ENCODE results near the gene FRMPD2. TPM values are rescaled to one million over a fixed set of nuclear protein-coding genes. Genes with fewer than 3 reads are reported as not detected.

The FRMPD2 gene
- total RNA-seq, 1 experiment from 2014 or later: not detected

GRCh38 chr10:48288661-48289060 lies 14.2 kb upstream of the FRMPD2 start:
- Mint-ChIP-seq H3K4me1 (ENCODE audit: low read depth, unreplicated experiment) (peaks cover 11% of the 10 kb centered on the region), H3K27ac (ENCODE audit: unreplicated experiment) (no peak overlapping the region), H3K9me3 (ENCODE audit: unreplicated experiment) (peaks cover 23% of the 10 kb centered on the region), H3K4me3 (ENCODE audit: unreplicated experiment) (no peak overlapping the region), H3K27me3 (ENCODE audit: insufficient read depth, unreplicated experiment) (peaks cover 11% of the 10 kb centered on the region), H3K36me3 (ENCODE audit: insufficient read depth, unreplicated experiment) (no peaks in the 10 kb centered on the region)
- H3K36me3 ChIP-seq (ENCODE audit: control insufficient read depth, insufficient read depth, low read length): no peaks in the 10 kb centered on the region
- no peaks in the 10 kb centered on the region; the same call in 1 of the 2 replicates for H3K27me3 ChIP-seq (replicated peaks; ENCODE audit: control insufficient read depth, insufficient read depth, low read length)
- no peaks in the 10 kb centered on the region for H3K4me1 ChIP-seq
- TF ChIP-seq CTCF (IDR thresholded peaks at IDR 0.05; ENCODE audit: insufficient read depth in 1 of 2, low read depth in 1 of 2, low read length in 1 of 2, severe bottlenecking in 1 of 2, unreplicated experiment in 1 of 2): no peak
- H3K9me3 ChIP-seq: peaks cover 5% of the 10 kb centered on the region; the same call in 1 of the 2 replicates
- POLR2A ChIA-PET: no interaction called here
- BruUV-seq (replicated peaks): no TSS peak
- intact Hi-C loops (cut with micrococcal nuclease; ENCODE audit: unreplicated experiment): loop anchor here (1.0 to 5.0 kb wide), 3 partner anchors 18 to 91 kb away; partner anchors contain the start of gene MAPK8
- no peak for DNase-seq
- no peak overlapping the region for H3K4me3 ChIP-seq (ENCODE audit: low read depth, low read length)
- CTCF ChIA-PET: no interaction called here

- peaks cover 11% of the 10 kb centered on the region for H3K4me1 Mint-ChIP-seq (ENCODE audit: low read depth, unreplicated experiment)
- Histone ChIP-seq H3K4me1 (no peaks in the 10 kb centered on the region), H3K27me3 (replicated peaks; ENCODE audit: control insufficient read depth, insufficient read depth, low read length) (no peaks in the 10 kb centered on the region; the same call in 1 of the 2 replicates), H3K4me3 (ENCODE audit: low read depth, low read length) (no peak overlapping the region), H3K9me3 (peaks cover 5% of the 10 kb centered on the region; the same call in 1 of the 2 replicates), H3K36me3 (ENCODE audit: control insufficient read depth, insufficient read depth, low read length) (no peaks in the 10 kb centered on the region)
- H3K9me3 Mint-ChIP-seq (ENCODE audit: unreplicated experiment): peaks cover 18% of the 10 kb centered on the region
- H3K27me3 Mint-ChIP-seq (ENCODE audit: insufficient read depth, unreplicated experiment): peaks cover 11% of the 10 kb centered on the region
- POLR2A ChIA-PET: no interaction called here
- no peak for DNase-seq
- no peak overlapping the region for H3K4me3 Mint-ChIP-seq (ENCODE audit: unreplicated experiment)
- H3K36me3 Mint-ChIP-seq (ENCODE audit: insufficient read depth, unreplicated experiment): no peaks in the 10 kb centered on the region
- BruUV-seq (replicated peaks): no TSS peak
- no peak for TF ChIP-seq CTCF (IDR thresholded peaks at IDR 0.05; ENCODE audit: insufficient read depth in 1 of 2, low read depth in 1 of 2, low read length in 1 of 2, severe bottlenecking in 1 of 2, unreplicated experiment in 1 of 2)
- intact Hi-C loops (cut with micrococcal nuclease; ENCODE audit: unreplicated experiment): loop anchor here (5.0 kb wide), 1 partner anchor 90 kb away; no protein-coding TSS in a partner anchor
- H3K27ac Mint-ChIP-seq (ENCODE audit: unreplicated experiment): no peak overlapping the region
- CTCF ChIA-PET: interaction anchor here (0.7 kb wide), 1 partner anchor 18 kb away, joined by 3 read pairs; the partner anchor contains the start of gene MAPK8
These were observed 13.2 kb upstream of the FRMPD2 start for GRCh38 chr10:48287417-48288391.

- no peak overlapping the region for H3K4me3 Mint-ChIP-seq (ENCODE audit: unreplicated experiment)
- DNase-seq: no peak
- no peak overlapping the region for H3K27ac Mint-ChIP-seq (ENCODE audit: unreplicated experiment)
- TF ChIP-seq CTCF (IDR thresholded peaks at IDR 0.05; ENCODE audit: insufficient read depth in 1 of 2, low read depth in 1 of 2, low read length in 1 of 2, severe bottlenecking in 1 of 2, unreplicated experiment in 1 of 2): no peak
- H3K27me3 Mint-ChIP-seq (ENCODE audit: insufficient read depth, unreplicated experiment): peaks cover 11% of the 10 kb centered on the region
- Histone ChIP-seq H3K9me3 (peaks cover 7% of the 10 kb centered on the region; the same call in 1 of the 2 replicates), H3K4me1 (no peaks in the 10 kb centered on the region), H3K36me3 (ENCODE audit: control insufficient read depth, insufficient read depth, low read length) (no peaks in the 10 kb centered on the region), H3K27me3 (replicated peaks; ENCODE audit: control insufficient read depth, insufficient read depth, low read length) (no peaks in the 10 kb centered on the region; the same call in 1 of the 2 replicates), H3K4me3 (ENCODE audit: low read depth, low read length) (no peak overlapping the region)
- POLR2A ChIA-PET: no interaction called here
- peaks cover 11% of the 10 kb centered on the region for H3K4me1 Mint-ChIP-seq (ENCODE audit: low read depth, unreplicated experiment)
- BruUV-seq (replicated peaks): no TSS peak
- peaks cover 12% of the 10 kb centered on the region for H3K9me3 Mint-ChIP-seq (ENCODE audit: unreplicated experiment)
- intact Hi-C loops (cut with micrococcal nuclease; ENCODE audit: unreplicated experiment): loop anchor here (5.0 kb wide), 1 partner anchor 89 kb away; no protein-coding TSS in a partner anchor
- no peaks in the 10 kb centered on the region for H3K36me3 Mint-ChIP-seq (ENCODE audit: insufficient read depth, unreplicated experiment)
- CTCF ChIA-PET: no interaction called here
These were observed 11.9 kb upstream of the FRMPD2 start for GRCh38 chr10:48286356-48286755.

All from Caco-2 (cell line).